GM12891 (cell line): ENCODE data around the gene TCHH.
"Not testable (repeated sequence)": the region's sequence is repeated elsewhere in the genome, so short reads cannot be mapped to it uniquely, and the experiment has no call there.

ENCODE experiments used
- DNase-seq: peaks from one replicate; pipeline ENCODE4 v3.0.0; 2011; ENCODE audit warnings: low spot score; ENCODE audit not compliant: insufficient read length
- FAIRE-seq: peaks from 2 replicates; lab custom pipeline; 2011; peaks lifted over from hg19 to GRCh38; lab: Jason Lieb, UNC
- PAX5 ChIP-seq: IDR thresholded peaks from 2 replicates; pipeline ENCODE4 v1.6.1; 2011; ENCODE audit warnings: low read length, moderate library complexity, mild to moderate bottlenecking; ENCODE audit not compliant: insufficient read depth, severe bottlenecking
- POLR2A ChIP-seq: IDR thresholded peaks from 2 replicates; pipeline ENCODE4 v1.6.1; 2011; ENCODE audit warnings: low read depth, low read length, control low read depth
- POLR2AphosphoS5 ChIP-seq: IDR thresholded peaks from 2 replicates; pipeline ENCODE4 v1.6.1; 2011; ENCODE audit warnings: low read depth, low read length, control low read depth
- POU2F2 ChIP-seq: IDR thresholded peaks from 2 replicates; pipeline ENCODE4 v1.6.1; 2011; ENCODE audit warnings: low read depth, mild to moderate bottlenecking, control low read depth, low read length, moderate library complexity
- SPI1 ChIP-seq: IDR thresholded peaks from 2 replicates; pipeline ENCODE4 v1.6.1; 2011; ENCODE audit warnings: low read depth, low read length, control low read depth
- TAF1 ChIP-seq: IDR thresholded peaks from 2 replicates; pipeline ENCODE4 v1.6.1; 2011; ENCODE audit warnings: low read depth, low read length, control low read depth

The TCHH gene

DNA sequence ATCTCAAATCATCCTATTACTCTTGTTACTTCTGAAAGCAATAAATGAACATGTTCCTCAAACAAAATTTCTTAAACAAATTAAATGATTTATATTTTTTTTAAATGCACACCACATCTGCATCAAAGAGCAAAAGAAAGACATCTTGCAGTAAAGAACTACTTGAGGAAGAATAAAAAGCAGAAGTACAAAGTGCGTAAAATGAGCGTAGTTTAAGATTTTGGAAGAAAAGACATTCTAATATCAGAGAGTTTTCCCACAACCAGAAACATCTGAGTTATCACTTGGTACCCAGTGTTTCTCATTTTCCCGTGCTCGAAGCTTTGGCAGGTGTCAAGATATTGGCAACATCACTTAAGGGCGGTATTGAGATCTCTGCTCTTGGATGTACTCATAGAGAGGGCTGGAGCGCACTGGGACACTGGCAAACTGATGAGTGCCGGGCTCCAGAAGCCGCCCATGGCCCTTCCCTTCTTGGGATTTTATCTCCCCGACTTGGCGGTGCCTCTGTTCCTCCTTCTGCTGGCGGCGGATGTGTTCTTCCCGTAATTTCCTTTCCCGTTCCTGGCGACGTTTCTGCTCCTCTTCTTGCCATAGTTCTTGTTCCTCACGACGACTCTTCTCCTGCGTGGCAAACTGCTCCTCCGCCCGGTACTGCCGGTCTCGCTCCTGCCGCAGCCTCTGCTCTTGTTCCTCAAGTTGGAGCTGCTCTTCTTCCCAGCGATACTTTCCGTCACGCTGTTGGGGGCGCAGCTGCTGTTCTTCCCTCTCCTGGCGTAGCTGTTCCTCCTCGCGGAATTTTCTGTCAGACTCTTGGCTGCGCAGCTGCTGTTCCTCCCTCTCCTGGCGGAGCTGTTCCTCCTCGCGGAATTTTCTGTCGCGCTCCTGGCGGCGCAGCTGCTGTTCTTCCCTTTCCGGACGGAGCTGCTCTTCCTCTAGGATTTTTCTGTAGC lies 7.9 kb downstream of the TCHH start:
- FAIRE-seq (no peak), DNase-seq (no peak)
- no peak for TF ChIP-seq POLR2A
- no peak for TF ChIP-seq POU2F2
- TF ChIP-seq PAX5 = no peak
- TF ChIP-seq POLR2AphosphoS5 = no peak
- TF ChIP-seq SPI1 = no peak
- no peak for TF ChIP-seq TAF1

DNA sequence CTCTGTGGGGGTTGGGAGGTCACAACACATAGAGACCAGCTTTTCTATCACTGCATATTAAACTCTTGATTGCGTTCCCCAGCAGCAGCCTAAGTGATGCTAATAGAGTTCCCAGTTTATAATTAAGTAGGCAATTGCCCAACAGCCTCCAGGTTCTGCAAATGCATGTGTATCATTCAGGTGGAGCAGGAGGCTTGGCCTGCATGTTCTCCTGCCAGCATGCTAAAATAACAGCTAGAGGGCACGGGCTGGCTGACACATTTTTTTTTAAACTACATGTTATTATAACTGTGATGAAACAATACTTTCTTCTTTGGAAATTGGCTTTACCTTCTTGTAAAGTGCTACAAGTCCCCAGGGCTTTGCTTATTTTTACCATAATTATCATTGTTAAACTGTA lies 10.4 kb downstream of the TCHH start:
- no peak for TF ChIP-seq POU2F2
- no peak for TF ChIP-seq PAX5
- no peak for TF ChIP-seq POLR2AphosphoS5
- no peak for TF ChIP-seq POLR2A
- TF ChIP-seq TAF1 = no peak
- TF ChIP-seq SPI1 = no peak
- DNase-seq (no peak), FAIRE-seq (no peak)

DNA sequence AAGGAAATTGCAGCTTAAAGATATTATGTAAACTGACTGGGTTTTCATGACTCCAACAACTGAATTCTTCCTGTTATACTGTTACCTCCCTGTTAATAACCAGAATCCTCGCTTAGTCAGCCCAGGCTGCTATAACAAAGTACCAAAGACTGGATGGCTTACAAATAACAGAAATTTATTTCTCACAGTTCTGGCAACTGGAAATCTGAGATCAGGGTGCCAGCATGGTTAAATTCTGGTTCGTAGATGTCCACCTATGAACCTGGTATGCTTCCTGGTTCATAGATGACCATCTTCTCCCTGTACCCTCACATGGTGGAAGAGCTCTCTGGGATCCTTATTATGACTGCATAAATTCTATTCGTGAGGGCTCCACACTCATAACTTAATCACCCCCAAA lies 18.3 kb downstream of the TCHH start:
- TF ChIP-seq SPI1 (no peak), POLR2A (no peak), TAF1 (no peak), PAX5 (no peak), POU2F2 (no peak), POLR2AphosphoS5 (no peak)
- DNase-seq (no peak), FAIRE-seq (no peak)

DNA sequence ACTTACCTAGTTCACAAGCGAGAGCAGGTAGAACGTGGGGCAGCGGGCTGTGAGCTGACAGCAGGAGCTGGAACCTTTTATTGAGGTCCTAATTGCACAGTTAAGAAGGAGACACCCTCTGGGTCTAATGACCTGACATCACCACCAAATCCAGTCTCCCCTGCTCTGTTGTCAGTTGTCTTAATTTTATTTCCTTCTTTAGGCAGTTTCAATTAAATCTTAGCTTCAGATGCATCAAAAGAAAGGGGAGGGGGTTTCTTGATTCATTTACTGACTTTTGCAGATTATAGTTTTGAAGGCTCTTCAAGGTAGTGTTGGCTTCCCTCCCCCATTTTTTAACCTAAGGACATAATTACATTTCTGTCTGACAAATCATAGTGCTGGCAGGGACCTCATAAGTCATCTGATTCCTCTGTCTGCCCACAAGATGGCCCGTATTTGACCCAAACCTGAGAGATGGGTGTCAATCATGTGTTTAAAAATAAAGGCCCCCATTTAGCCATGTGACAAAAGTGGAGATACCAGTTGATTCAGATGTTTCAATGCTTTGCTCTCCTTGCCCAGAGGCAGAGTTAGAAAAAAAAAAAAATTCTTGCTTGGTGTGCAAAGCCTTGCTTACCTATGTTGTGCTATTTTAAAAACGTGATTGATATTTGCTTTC lies 26.1 kb downstream of the TCHH start, which contains the start of gene TCHHL1:
TCHHL1 (minus strand) TSS at position 51 of the 661 bp plus-strand sequence. CDS start 921 bp downstream, outside the sequence.
- FAIRE-seq (no peak), DNase-seq (no peak)
- TF ChIP-seq POLR2A (no peak), POLR2AphosphoS5 (no peak), PAX5 (no peak), TAF1 (no peak), SPI1 (no peak), POU2F2 (no peak)

DNA sequence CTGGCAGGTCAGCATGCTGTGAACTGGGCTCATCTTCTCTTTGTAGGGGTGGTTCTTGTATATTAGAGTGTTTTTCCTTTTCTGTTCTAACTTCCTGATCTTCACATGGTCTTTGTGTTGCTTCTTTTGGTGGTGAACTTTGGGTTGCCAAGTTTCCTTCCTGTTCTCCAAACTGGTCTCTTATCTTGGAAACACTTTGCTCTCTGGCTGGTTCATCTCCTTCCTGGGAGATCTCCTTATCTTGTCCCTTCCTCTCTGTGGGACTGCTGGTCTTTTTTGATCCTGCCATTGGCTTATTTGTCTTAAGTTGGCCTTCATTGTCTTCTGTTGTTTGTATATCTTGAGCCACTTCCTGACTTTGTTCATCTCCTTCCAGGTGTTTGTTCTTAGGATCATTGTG lies 28.5 kb downstream of the TCHH start:
- FAIRE-seq = no peak
- no peak for DNase-seq
- TF ChIP-seq SPI1 (no peak), POLR2A (no peak), TAF1 (no peak), POU2F2 (no peak), POLR2AphosphoS5 (no peak), PAX5 (no peak)

GRCh38 chr1:152084853-152085252 lies 30.4 kb downstream of the TCHH start:
- no peak for TF ChIP-seq POLR2AphosphoS5
- no peak for TF ChIP-seq POU2F2
- TF ChIP-seq SPI1 = no peak
- DNase-seq (no peak), FAIRE-seq (no peak)

- not testable (repeated sequence) for DNase-seq, FAIRE-seq
Observed at GRCh38 chr1:152081026-152081425, 34.2 kb downstream of the TCHH start.

- FAIRE-seq, DNase-seq: not testable (repeated sequence)
Observed at GRCh38 chr1:152080494-152080893, 34.8 kb downstream of the TCHH start.

GRCh38 chr1:152078831-152079441 lies 36.3 kb downstream of the TCHH start:
- DNase-seq = no peak
- TF ChIP-seq SPI1 (no peak), POLR2AphosphoS5 (no peak), TAF1 (no peak), PAX5 (no peak), POU2F2 (no peak), POLR2A (no peak)
- no peak for FAIRE-seq

GRCh38 chr1:152072311-152072710 lies 42.9 kb downstream of the TCHH start:
- no peak for FAIRE-seq
- TF ChIP-seq TAF1 = no peak
- no peak for TF ChIP-seq POLR2AphosphoS5
- no peak for TF ChIP-seq POU2F2
- no peak for TF ChIP-seq SPI1
- TF ChIP-seq POLR2A = no peak
- TF ChIP-seq PAX5 = no peak

More at GRCh38 chr1:152072311-152072710, 42.9 kb downstream of the TCHH start:
- no peak for DNase-seq
